ENCODE data around the gene RBPMS2. TPM values are rescaled to one million over a fixed set of nuclear protein-coding genes. Genes with fewer than 3 reads are reported as not detected.
A peak's percentile ranks its signal among the peaks of the same experiment; 100 is the strongest.
"Not testable (repeated sequence)": the region's sequence is repeated elsewhere in the genome, so short reads cannot be mapped to it uniquely, and the experiment has no call there.

Gene RBPMS2
- 0.48 TPM for total RNA-seq

DNA sequence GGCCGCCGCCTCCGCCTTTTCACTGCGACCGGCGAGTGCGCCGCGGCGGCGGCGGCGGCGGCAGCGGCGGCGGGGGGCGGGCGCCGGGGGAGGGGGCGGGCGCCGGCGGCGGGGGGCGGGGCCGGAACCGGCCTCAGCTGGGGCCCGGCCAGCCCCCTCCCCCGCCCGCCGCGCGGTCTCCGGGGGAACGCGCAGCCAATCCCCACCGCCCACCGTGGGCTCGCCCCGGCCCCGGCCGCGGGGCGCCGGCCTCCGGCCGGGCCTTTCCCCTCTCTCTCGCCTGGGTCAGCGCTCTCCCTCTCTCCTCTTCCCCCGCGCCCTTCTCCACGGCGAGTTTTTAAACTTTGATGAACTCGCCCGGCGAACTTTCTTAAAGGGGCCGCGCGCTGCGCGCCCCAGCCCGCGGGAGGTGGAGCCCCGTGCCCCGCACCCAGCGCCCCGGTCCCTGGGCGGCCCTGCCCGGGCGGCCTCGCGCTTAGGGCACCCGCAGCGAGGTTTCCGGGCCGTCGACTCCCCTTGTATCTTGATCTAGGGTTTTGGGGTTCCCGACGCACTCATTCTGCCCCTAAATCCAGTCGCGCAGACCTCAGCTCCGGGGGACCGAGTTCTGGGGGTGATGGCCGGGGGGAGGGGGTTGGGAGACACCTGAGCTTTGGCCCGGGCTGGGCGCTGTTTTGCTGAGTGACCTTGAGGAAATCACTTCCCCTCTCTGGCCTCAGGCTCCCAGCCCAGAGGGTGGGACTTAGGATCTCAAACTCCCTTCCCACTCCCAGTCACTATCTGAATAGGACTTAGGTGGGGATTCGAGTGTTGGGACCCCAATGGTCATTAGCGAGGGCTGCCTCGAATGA, at the start of gene RBPMS2:
Gene RBPMS2 (minus strand): TSS at position 39 of the 851 bp plus-strand sequence. CDS start 270 bp downstream, outside the sequence.
- ATAC-seq, result no peak

DNA sequence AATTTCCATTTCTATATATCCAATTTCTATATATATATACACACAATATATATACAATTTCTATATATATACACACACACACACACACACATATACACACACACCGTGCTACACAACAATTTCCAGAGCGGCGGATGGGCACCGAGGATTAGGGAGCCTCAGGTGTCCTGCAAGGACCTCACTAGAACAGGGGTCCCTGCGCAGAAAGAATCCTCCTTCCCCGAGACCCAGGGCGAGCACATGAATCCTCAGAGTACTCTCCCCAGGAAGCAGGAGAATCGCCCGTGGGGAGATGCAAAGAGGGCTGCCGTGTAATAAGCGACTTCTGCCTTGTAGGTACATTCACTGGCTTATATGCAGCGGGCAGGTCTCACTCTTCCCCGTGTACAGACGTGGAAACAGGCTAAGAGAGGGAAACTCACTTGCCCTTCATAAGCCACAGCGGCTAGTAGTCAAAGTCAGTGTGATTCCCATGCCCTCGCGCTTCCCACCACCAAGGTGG, 49.6 kb upstream of the RBPMS2 start:
- ATAC-seq, result peak; percentile 18

DNA sequence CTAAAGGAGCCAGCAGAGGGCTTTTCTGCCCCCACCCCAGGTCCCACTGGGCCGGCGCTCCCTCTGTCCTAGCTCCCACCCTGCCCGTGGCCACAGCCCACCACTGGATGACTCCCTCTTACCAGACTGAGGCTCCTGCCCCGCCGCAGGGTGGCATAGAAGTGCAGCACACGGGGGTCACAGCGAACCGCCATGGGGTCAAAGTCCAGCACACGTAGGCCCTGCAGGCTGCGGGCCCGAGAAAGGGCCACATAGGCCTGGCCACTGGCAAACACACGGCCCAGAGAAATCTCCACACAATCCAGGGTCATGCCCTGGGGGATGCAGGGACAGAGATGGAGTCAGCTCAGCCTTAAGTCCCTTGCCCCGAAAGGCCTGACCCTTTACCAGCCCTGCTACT, 41.1 kb upstream of the RBPMS2 start:
- no peak for ATAC-seq

DNA sequence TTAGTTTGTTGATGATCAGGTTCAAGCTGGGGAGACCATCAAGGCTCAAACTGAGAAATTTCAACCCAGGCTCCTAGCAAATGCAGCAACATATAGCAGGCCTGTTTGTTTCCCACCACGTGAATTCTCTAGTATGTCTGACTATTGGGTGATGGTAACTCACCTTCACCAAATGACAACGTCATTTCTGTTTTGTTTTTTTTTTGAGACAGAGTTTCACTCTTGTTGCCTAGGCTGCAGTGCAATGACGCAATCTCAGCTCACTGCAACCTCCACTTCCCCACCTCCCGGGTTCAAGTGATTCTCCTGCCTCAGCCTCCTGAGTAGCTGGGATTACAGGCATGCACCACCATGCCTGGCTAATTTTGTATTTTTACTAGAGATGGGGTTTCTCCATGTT, 39.6 kb upstream of the RBPMS2 start:
- ATAC-seq, result not testable (repeated sequence)

DNA sequence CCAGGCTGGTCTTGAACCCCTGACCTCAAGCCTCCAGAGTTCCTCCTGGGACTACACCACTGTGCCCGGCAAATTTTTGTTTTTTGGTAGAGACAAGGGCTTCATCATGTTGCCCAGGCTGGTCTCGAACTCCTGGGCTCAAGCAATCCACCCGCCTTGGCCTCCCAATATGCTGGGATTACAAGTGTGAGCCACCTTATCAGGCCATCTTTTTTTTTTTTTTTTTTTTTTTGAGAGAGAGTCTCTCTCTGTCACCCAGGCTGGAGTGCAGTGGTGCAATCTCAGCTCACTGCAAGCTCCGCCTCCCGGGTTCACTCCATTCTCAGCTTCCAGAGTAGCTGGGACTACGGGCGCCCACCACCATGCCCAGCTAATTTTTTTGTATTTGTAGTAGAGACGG, 38.9 kb upstream of the RBPMS2 start:
- ATAC-seq, result not testable (repeated sequence)

DNA sequence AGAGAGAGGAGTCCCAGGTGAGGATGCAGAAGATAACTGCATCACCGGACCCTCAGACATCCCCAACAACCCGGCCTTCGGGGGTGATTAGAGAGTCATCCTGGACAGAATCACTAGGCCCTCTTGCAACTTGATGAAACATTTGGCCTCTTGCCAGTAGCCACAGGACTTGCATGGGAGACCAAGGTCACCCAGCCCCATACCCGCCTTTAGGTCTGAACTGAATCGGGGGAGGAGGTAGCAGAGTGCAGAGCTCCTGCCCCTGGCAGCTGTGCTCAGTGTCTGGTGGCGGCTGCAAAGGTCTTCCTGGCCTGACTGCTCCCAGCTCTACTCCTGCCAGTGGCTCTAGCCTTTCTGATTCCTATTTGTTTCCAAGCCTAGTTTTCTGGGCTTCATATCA, 37.7 kb upstream of the RBPMS2 start:
- no peak for ATAC-seq

DNA sequence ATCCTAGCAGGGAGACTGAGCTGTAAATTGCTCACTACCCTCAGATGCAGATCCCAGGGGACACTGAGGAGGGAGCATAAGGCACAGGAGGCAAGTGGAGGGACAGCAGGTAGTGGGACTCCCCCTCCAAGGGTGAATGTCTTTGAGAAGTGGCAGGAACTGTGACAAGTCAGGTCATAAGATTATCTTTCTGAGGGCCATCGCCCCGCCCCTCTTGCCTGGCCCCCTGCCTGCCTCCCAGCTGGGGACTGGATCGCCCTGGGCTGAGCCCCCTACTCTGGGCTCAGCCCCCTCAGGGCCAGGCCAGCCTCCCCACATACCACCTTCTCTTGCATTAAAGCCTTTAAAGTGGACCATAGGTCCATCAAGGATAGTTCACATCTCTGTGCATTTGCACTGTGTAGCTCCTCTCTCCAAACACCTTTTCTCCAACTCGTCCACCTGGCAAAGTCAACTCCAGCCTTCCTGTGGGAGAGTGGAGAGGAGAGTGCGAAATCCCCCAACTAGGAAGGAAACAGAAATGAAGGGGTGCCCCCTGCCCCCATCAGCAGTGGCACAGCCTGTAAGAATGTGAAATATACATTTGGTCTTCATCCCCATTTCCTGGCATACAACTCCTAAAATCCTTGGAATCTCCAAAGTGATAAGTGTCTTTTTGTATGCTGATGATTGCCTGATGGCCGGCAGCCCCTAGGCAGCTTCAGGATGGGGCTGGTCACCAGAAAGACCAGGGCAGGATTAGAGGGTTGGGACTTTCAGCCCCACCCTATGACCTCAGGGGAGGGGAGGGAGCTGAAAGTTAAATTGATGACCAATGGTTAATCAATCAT, 35.3 kb upstream of the RBPMS2 start:
- no peak for ATAC-seq

DNA sequence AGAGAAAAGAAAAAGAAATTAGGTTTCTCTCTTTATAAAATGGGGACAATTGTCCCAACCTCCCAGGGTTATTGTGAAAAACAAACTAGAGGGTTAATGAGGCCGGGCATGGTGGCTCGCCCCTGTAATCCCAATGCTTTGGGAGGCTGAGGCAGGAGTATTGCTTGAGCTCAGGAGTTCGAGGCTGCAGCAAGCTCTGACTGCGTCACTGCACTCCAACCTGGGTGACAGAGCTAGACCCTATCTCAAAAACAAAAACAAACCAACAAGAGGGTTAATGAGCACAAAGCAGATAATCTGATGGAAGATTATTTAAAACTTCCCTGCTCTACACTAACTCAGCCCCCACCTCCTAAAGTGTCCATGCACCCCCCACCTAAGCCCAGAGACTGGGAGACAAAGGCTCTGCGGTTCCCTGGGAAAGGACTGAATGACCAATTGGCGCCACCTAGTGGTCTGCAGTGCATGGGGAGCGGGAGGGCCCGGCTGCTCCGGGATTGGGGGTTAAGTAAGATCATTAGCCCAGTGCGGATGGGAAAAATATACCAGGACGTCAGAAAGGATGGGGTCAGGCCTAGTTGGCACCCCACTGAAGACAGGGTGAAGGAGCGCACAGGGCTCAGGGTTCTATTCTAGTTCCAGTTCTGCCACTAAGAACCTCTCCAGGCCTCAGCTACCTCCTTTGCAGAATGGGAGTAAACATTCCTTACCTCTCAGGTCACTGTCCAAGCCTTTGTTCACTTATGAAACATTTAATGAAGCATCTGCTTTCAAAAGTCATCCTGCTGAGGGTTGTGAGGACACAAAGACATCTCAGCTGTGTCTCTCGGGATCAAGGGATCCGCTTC, 34.5 kb upstream of the RBPMS2 start:
- peak; percentile 66 for ATAC-seq

DNA sequence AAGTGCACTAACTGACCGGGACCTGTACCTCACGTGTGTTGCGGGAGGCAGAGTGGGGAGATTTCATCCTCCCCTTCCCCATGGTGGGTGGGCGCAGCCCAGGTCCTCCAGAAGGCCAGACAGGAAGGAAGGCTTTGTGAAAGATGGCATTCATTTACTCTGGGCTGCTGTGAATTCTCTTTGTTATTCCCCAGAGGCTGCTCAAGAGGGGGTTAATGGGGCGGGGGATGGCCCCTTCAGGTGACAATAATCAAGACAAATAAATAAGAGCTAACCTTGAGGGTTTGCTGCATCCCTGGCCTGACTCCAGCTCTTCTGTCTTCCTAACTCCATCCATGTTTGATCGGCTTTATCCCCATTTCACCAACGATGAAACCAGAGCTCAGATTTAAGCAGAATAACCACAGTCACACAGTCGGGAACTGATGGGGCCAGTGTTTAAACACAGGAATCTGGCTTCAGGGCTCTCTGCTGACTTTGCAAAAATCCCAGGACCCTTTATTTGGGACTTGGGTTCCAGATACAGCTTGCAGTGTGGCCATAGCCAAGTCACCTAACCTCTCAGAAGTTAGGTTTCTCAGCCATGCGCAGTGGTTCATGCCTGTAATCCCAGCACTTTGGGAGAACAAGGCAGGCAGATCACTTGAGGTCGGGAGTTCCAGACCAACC, 33.5 kb upstream of the RBPMS2 start:
- ATAC-seq, result no peak

DNA sequence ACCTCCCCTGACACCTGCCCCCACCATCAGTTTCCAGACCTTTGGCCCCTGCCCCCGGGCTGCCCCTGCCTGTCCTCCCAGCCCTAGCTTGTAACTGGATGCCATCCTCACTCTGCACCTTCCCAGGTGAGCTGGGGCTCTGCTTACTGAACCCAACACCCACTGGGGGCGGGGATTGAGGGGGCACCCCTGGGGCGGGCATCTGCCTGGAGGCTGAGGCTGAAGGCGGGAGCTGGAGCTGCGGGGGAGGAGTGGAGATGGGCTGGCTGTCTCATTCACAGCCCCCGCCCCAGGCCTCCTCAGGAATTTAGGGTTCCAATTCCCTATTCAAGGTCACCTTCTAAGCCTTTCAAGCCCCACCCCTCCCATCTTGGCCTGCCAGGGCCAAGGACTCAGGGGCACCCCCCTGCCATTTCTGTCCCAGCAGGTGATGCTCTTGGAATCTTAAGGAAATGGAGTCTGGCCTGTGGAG, 32.4 kb upstream of the RBPMS2 start:
- ATAC-seq, result no peak

DNA sequence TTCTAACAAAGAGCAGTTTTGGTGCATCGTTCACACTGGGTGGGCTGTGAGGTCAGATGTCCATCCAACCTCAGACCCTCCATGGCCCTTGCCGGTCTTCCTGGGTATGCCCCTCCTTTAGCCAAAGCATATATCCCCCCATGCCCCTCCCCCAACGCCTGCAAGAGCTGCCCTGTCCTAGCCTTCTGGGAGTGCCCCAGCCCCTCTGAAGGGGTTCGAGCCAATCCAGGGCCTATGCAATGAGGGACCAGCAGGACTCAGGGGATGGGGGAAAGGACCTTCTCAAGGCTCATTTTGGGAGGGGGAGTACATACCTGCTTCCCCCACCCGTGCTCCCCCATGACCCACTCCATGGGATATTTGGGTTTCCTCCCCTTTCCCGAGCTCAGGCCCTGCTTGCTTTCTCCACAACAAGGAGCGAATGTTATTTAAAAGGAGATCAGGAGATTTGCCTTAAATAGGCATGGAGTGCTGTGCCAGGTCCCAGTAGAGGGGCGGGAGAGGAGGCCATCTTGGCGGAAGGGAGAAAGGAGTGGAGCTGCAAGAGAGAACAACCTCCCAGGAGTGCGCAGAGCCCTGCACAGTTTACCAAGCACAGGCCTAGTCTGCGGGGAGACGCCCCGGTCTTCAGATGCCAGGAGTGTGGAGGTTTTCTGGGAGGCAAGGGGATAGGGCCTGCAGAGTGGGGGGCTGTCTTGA, 31.8 kb upstream of the RBPMS2 start:
- peak; percentile 5 for ATAC-seq

DNA sequence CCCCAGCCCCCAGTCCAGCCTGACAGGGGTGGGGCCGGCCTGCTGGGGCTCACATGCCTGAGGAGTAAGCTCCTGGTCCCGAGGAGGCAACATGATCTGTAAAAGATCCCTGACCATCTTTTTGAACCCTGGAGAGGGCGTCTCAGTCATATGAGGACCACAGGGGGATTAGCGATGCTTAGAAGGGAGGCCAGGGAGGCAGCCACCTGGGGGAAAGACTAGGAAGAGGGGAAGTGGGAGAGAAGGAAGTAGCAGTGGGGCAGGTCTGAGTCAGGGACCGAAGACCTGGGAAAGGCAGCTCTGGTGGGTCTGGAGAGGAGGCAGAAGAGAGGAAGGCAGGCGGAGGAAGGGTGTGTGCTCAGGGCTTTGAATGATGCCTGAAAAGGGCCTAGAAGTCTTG, 31.1 kb upstream of the RBPMS2 start:
- no peak for ATAC-seq

DNA sequence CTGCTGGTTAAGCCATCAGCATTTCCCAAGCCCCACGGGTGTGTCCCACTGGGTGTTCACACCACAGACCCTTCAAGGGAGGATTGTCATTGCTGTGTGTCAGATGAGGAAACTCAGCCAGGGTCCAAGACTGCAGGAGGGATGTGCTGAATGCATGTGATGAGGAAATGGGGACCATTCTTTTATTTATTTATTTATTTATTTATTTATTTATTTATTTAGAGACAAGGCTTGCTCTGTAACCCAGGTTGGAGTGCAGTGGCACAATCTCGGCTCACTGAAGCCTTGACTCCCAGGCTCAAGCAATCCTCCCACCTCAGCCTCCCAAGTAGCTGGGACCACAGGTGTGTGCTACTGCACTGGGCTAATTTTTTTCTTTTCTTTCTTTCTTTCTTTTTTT, 29.2 kb upstream of the RBPMS2 start:
- no peak for ATAC-seq

DNA sequence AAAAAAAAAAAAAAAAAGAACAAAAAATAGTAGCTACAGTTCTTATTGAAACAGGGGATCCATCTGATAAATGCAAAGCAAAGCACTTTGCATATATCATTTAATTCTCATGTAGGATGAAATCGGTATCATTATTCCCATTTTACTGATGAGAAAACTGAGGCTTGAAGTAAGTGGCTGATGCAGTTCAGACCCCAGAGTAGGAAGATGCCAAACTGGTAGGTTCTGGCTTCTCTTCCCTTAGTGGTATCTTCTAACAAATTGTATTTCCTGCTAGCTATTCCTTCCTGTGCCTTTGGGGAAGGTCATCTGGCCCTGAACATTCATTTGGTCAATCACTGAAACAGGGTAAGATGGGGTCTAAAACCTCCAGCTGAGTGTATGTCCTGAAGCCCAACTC, 28.1 kb upstream of the RBPMS2 start:
- no peak for ATAC-seq

DNA sequence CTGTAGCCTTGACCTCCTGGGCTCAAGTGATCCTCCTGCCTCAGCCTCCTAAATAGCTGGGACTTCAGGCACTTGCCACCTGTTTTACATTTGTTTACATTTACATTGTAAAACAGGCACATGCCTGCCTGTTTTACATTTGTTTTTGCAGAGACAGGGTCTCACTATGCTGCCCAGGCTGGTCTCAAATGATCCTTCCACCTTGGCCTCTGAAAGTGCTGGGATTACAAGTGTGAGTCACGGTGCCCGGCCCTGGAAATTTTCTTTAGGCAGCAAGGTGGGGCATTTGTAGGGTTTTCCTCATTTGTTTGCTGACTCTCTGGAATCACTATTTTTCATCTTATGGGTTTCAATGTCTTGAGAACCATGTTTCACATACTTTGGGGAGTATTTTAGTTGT, 25.1 kb upstream of the RBPMS2 start:
- no peak for ATAC-seq

DNA sequence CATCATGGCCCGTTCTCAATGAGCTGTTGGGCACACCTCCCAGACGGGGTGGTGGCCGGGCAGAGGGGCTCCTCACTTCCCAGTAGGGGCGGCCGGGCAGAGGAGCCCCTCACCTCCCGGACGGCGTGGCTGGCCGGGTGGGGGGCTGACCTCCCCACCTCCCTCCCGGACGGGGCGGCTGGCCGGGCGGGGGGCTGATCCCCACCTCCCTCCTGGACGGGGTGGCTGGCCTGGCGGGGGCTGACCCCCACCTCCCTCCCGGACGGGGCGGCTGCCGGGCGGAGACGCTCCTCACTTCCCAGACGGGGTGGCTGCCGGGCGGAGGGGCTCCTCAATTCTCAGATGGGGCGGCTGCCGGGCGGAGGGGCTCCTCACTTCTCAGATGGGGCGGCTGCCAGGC, 23.5 kb upstream of the RBPMS2 start:
- not testable (repeated sequence) for ATAC-seq

DNA sequence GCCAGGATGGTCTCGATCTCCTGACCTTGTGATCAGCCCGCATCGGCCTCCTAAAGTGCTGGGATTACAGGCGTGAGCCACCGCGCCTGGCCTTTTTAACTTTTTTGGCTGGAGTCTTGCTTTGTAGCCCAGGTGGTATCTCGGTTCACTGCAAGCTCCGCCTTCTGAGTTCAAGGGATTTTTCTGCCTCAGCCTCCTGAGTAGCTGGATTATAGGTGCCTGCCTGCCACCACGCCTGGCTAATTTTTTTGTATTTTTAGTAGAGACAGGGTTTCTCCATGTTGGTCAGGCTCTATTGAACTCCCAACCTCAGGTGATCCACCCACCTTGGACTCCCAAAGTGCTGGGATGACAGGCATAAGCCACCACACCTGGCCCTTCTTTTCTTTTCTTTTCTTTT, 20.5 kb upstream of the RBPMS2 start:
- not testable (repeated sequence) for ATAC-seq

DNA sequence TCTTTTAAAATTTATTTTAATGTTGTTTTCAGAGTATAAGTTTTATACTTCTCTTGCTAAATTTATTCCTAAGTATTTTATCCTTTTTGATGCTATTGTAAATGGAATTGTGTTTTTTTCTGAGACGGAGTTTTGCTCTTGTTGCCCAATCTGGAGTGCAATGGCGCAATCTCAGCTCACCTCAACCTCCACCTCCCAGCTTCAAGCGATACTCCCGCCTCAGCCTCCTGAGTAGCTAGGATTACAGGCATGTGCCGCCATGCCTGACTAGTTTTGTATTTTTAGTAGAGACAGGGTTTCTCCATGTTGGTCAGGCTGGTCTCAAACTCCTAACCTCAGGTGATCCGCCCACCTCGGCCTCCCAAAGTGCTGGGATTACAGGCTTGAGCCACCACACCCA, 19.9 kb upstream of the RBPMS2 start:
- not testable (repeated sequence) for ATAC-seq

DNA sequence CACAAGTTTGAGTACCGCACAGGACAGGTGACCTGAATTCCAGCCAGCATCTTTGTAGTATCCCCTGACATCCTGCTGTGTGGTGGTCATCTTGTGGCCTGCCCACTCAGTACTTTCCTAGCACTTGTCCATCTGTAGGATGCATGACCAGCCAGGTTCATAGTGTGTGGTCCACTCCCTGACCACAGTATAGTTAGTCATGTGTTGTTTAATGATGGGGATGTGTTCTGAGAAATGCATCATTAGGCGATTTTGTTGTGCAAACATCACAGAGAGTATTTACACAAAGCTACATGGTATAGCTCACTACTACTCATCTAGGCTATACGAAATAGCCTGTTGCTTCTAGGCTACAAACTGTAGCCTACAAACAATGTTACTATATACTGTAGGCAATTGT, 16.9 kb upstream of the RBPMS2 start:
- ATAC-seq, result no peak

DNA sequence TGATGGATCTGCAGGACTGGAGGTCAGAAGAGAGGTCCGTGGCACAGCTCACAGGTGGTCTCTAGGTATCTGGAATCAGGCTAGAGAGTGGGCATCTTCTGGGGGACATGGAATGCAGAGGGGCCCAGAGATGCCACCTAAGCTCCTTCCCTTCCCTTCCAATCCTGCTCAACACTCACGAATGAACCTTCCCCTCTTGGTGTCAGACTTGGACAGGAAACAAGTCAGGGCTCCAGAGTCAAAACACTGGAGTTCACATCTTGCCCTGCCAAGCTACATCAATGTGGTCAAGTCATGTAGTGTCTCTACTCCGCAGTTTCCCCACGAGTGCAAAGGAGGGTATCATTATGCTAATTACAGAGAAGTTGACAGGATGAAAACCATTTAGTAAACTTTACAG, 16.0 kb upstream of the RBPMS2 start:
- ATAC-seq, result no peak

DNA sequence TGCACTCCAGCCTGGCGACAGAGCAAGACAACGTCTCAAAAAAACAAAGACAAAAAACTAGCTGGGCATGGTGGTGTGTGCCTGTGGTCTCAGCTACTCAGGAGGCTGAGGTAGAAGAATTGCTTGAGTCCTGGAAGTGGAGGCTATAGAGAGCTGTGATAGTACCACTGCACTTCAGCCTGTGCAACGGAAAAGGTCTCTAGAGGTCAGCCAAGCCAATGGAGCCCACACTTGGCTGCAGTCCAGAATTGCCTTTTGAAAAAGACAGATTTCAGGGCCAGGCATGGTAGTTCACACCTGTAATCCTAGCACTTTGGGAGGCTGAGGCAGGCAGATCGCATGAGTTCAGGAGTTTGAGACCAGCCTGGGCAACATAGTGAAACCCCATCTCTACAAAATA, 8.4 kb upstream of the RBPMS2 start:
- ATAC-seq, result no peak

Data from esophagus mucosa (tissue), 1 donor.